ENCODE results near the gene PARL. TPM values are rescaled to one million over a fixed set of nuclear protein-coding genes. Genes with fewer than 3 reads are reported as not detected.

Gene PARL, protein sequence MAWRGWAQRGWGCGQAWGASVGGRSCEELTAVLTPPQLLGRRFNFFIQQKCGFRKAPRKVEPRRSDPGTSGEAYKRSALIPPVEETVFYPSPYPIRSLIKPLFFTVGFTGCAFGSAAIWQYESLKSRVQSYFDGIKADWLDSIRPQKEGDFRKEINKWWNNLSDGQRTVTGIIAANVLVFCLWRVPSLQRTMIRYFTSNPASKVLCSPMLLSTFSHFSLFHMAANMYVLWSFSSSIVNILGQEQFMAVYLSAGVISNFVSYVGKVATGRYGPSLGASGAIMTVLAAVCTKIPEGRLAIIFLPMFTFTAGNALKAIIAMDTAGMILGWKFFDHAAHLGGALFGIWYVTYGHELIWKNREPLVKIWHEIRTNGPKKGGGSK
- total RNA-seq (2014; rRNA removed; shearing (Covaris generic)): 31.1 and 42.9 TPM in 2 replicates

DNA sequence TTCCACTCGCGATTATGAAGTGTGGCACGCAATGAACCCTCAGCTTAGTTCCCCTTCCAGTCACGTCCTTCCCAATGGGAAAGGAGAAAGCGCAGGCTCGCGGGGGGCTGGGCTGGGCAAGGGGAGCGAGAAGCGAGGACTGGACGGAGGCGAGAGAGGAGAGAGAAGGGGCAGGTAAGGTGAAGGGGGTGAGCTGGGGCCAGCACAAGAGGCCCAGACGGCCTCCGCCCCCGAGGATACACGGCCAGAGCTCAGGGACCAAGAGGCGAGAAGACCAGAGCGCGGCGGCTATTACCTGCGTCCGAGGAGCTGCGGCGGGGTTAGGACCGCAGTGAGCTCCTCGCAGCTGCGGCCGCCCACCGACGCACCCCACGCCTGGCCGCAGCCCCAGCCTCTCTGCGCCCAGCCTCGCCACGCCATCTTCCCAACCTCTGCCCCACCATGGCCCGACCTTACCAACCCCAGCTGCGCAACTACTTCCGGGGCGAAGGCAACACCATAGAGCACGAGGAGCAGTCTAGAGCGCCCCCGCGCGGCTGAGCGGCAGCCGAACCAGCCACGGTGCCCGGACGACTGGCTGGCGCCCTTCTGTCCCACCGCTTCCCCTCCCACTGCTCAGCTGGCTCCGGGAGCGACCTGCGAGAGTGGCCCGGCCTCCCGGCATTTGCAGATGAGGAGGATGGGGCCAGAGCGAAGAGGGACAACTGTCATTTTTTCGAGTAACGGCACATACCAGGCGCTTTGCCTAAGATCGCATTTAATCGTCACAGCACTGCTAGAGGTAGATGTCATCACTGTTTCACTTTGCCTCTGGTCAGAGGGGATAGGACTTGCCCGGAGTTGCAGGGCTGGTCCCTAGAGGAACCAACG lies at the start of gene PARL:
PARL (minus strand) TSS at position 454 of the 870 bp plus-strand sequence; CDS start at position 420, 34 bp downstream.

DNA sequence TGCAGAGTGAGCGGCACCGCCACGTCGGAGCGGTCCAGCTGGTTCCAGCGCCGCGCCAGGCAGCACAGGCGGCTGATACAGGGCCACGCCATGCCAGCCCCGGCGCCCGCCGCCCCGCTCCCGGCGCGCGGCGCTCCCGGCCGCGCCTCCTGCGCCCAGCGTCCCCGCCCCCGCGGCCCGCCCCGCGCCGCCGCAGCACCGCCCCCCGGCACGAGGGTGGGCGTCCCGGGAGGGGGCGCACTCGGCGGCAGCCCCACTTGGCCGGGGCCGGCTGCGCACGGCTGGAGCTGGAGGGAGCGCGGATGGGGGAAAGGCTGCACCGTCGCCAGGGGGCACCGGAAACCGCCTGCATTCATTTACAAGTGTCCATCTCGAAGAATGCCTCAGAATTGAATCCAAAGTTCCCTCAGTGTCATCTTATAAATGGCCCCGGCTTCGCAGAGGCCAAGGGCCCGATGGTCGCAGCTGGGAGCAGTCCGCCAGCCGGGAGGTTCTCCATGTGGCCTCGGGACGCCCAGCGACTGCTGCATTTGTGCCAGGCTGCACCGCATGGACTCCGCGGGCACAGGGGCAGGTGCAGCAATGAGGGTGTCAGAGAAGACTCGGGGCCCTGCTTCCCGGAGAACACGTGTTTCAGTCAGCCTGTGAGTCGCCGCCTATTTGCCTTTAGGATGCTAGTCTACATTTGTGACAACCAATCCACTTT lies 59.1 kb downstream of the PARL start, which contains the start of gene MAP6D1:
MAP6D1 (minus strand) TSS at position 122 of the 706 bp plus-strand sequence; CDS start at position 92, 30 bp downstream.

Small RNA genes lying within 50 kb of the gene (small RNA-seq; reads per million reads assigned to genes)
- gene MIR4448: not detected

Other genes with a start within 250 kb of the PARL start
- 15.1 and 18.3 TPM in 2 replicates for gene KLHL24, start 249.3 kb downstream of the PARL start, total RNA-seq (2014; rRNA removed; shearing (Covaris generic))
- gene YEATS2, start 187.1 kb downstream of the PARL start, total RNA-seq (2014; rRNA removed; shearing (Covaris generic)): 14.7 and 17.4 TPM in 2 replicates
- 1.0 and 2.3 TPM in 2 replicates for gene MAP6D1, start 59.3 kb downstream of the PARL start, total RNA-seq (2014; rRNA removed; shearing (Covaris generic))
- 8.3 and 9.0 TPM in 2 replicates for gene ABCC5, start 133.0 kb upstream of the PARL start, total RNA-seq (2014; rRNA removed; shearing (Covaris generic))
- not detected in 2 replicates for gene HTR3D, start 146.9 kb upstream of the PARL start, total RNA-seq (2014; rRNA removed; shearing (Covaris generic))
- not detected in 2 replicates for gene HTR3C, start 168.2 kb upstream of the PARL start, total RNA-seq (2014; rRNA removed; shearing (Covaris generic))
- not detected in 2 replicates for gene HTR3E, start 212.2 kb upstream of the PARL start, total RNA-seq (2014; rRNA removed; shearing (Covaris generic))